HepG2 (cell line): ENCODE measurements around the gene VPS13D. TPM values are rescaled to one million over a fixed set of nuclear protein-coding genes. Genes with fewer than 3 reads are reported as not detected.
A peak's percentile ranks its signal among the peaks of the same experiment; 100 is the strongest.

ENCODE experiments used
- BCL6 ChIP-seq: IDR thresholded peaks from 2 replicates; pipeline ENCODE4 v1.6.1; 2016; ENCODE audit warnings: missing genetic modification reagents, missing compliant biosample characterization
- CBX1 ChIP-seq: IDR thresholded peaks from one replicate; pipeline ENCODE4 v1.6.1; 2016; ENCODE audit warnings: antibody characterized with exemption, low read depth
- CBX5 ChIP-seq: sonication (generic); formaldehyde crosslinking; IDR thresholded peaks from 2 replicates; pipeline ENCODE4 v1.4.0; 2020; ENCODE audit warnings: missing genetic modification reagents, borderline replicate concordance
- CREM ChIP-seq, 2 experiments: sonication (generic) in 1 of 2; formaldehyde crosslinking in 1 of 2; IDR thresholded peaks; 2 replicates each; pipeline versions ENCODE4 v1.4.0 to v1.6.1; 2016 to 2020; ENCODE audit warnings: antibody characterized with exemption in 1 of 2, mild to moderate bottlenecking in 1 of 2, missing genetic modification reagents in 1 of 2
- CSRNP2 ChIP-seq: sonication (generic); formaldehyde crosslinking; conservative IDR thresholded peaks from 2 replicates; pipeline ENCODE4 v1.8.0; 2022; ENCODE audit warnings: low read depth, missing genetic modification reagents
- ELF1 ChIP-seq: sonication (generic); formaldehyde crosslinking; IDR thresholded peaks from 2 replicates; pipeline ENCODE4 v1.4.0; 2020; ENCODE audit warnings: missing genetic modification reagents
- GATAD1 ChIP-seq: IDR thresholded peaks from 2 replicates; pipeline ENCODE4 v1.6.1; 2016; ENCODE audit warnings: missing genetic modification reagents, missing compliant biosample characterization
- HMG20A ChIP-seq: IDR thresholded peaks from 2 replicates; pipeline ENCODE4 v1.6.1; 2016; ENCODE audit warnings: borderline replicate concordance
- HOXA3 ChIP-seq: sonication (generic); formaldehyde crosslinking; IDR thresholded peaks from 2 replicates; pipeline ENCODE4 v1.5.0; 2020; ENCODE audit warnings: missing genetic modification reagents
- KAT7 ChIP-seq: IDR thresholded peaks from 2 replicates; pipeline ENCODE4 v1.6.1; 2018; ENCODE audit warnings: borderline replicate concordance, missing compliant biosample characterization
- KDM3A ChIP-seq: IDR thresholded peaks from 2 replicates; pipeline ENCODE4 v1.6.1; 2018; ENCODE audit warnings: low read depth, missing compliant biosample characterization
- LCORL ChIP-seq, 2 experiments: fragments of 450-650 bp in 1 of 2; sonication (generic) in 1 of 2; formaldehyde crosslinking in 1 of 2; IDR thresholded peaks; 2 replicates each; pipeline versions ENCODE4 v1.5.0 to v1.6.1; 2017 to 2020; ENCODE audit warnings: antibody characterized with exemption in 1 of 2, missing genetic modification reagents in 1 of 2
- NR2F6 ChIP-seq, 2 experiments: IDR thresholded peaks; 2 replicates each; pipeline ENCODE4 v1.6.1; 2016; ENCODE audit warnings: antibody characterized with exemption in 1 of 2, mild to moderate bottlenecking in 1 of 2
- RXRB ChIP-seq: IDR thresholded peaks from 2 replicates; pipeline ENCODE4 v1.6.1; 2016; ENCODE audit warnings: borderline replicate concordance, missing genetic modification reagents, missing compliant biosample characterization
- XRCC5 ChIP-seq: fragments of 200-400 bp; formaldehyde crosslinking; optimal IDR thresholded peaks from 2 replicates; pipeline ENCODE3; 2017; ENCODE audit warnings: mild to moderate bottlenecking, low read length
- ZMYM2 ChIP-seq: sonication (generic); formaldehyde crosslinking; IDR thresholded peaks from 2 replicates; pipeline ENCODE4 v1.8.0; 2022; ENCODE audit warnings: mild to moderate bottlenecking, missing genetic modification reagents
- ZNF281 ChIP-seq: sonication (generic); formaldehyde crosslinking; IDR thresholded peaks from 2 replicates; pipeline ENCODE4 v1.4.0; 2020; ENCODE audit warnings: missing genetic modification reagents, borderline replicate concordance
- ZNF350 ChIP-seq: sonication (generic); formaldehyde crosslinking; IDR thresholded peaks from 2 replicates; pipeline ENCODE4 v1.4.0; 2020; ENCODE audit warnings: mild to moderate bottlenecking, low read depth, missing genetic modification reagents, borderline replicate concordance
- ZNF687 ChIP-seq: sonication (generic); formaldehyde crosslinking; IDR thresholded peaks from 2 replicates; pipeline ENCODE4 v1.5.1; 2020; ENCODE audit warnings: mild to moderate bottlenecking, missing genetic modification reagents, moderate library complexity
- ZNF761 ChIP-seq: sonication (generic); formaldehyde crosslinking; conservative IDR thresholded peaks from 2 replicates; pipeline ENCODE4 v1.4.0; 2020; ENCODE audit warnings: mild to moderate bottlenecking, missing genetic modification reagents
- ZNF883 ChIP-seq: sonication (generic); formaldehyde crosslinking; IDR thresholded peaks from 2 replicates; pipeline ENCODE4 v1.5.1; 2020; ENCODE audit warnings: mild to moderate bottlenecking, missing genetic modification reagents; ENCODE audit errors: not compliant biosample characterization
- polyA plus RNA-seq, 8 experiments: library from polyadenylated mRNA; depleted of rRNA in 3 of 8; stranded (reverse) in 7 of 8; unstranded in 1 of 8; fragments of >200 nt; fragmentation: Illumina TruSeq in 4 of 8; extraction: Trizol in 4 of 8; gene quantifications; 2 replicates each; pipeline versions ENCODE4 v1.2.1 to v1.2.3, GENCODE V29; 2011 to 2016; ENCODE audit warnings: low read depth in 4 of 8, missing spikeins in 1 of 8, mixed read lengths in 1 of 8; ENCODE audit not compliant: insufficient read depth in 1 of 8
- total RNA-seq, 5 experiments: library from RNA; depleted of rRNA; stranded (reverse); fragments of >200 nt; fragmentation: Illumina TruSeq; extraction: Trizol; gene quantifications; 2 replicates each; pipeline ENCODE4 v1.2.3, GENCODE V29; 2016; ENCODE audit warnings: low read depth in 1 of 5

Gene VPS13D
- total and polyA plus RNA-seq, 2 of the 13 experiments (the other 11 are each of a cell fraction or from before 2014, with no cell fraction given), result 8.6 to 13.9 TPM

- TF ChIP-seq ZNF281 (CRISPR knock-in tag) (peak; percentile 14; the same call in 1 of the 2 replicates), ZNF883 (CRISPR knock-in tag) (no peak), CSRNP2 (CRISPR knock-in tag) (no peak), CREM (IDR thresholded peaks at IDR 0.05) (peak; percentile 66; the same call in 1 of the 2 replicates), CREM (CRISPR knock-in tag; IDR thresholded peaks at IDR 0.05) (no peak), HMG20A (CRISPR knock-in tag) (peak; percentile 70; the same call in 1 of the 2 replicates), ZNF350 (CRISPR knock-in tag) (peak; percentile 46; the same call in 1 of the 2 replicates), ZMYM2 (0 out of 2 replicates have a peak, but pooled peaks have one; percentile 31), ELF1 (0 out of 2 replicates have a peak, but pooled peaks have one; percentile 22), RXRB (peak; percentile 99), ZNF761 (CRISPR knock-in tag) (no peak), KAT7 (CRISPR knock-in tag) (0 out of 2 replicates have a peak, but pooled peaks have one; percentile 27), ZNF687 (CRISPR knock-in tag) (peak; percentile 69), LCORL (IDR thresholded peaks at IDR 0.05) (no peak), LCORL (CRISPR knock-in tag; IDR thresholded peaks at IDR 0.05) (peak; percentile 32), CBX1 (peak; percentile 22), GATAD1 (0 out of 2 replicates have a peak, but pooled peaks have one; percentile 26), CBX5 (CRISPR knock-in tag) (peak; percentile 80; the same call in 1 of the 2 replicates), XRCC5 (no peak), NR2F6 (IDR thresholded peaks at IDR 0.05) (peak; percentile 14; the same call in 1 of the 2 replicates), NR2F6 (CRISPR knock-in tag; IDR thresholded peaks at IDR 0.05) (peak; percentile 55), BCL6 (CRISPR knock-in tag) (peak; percentile 95), HOXA3 (peak; percentile 42; the same call in 1 of the 2 replicates), KDM3A (CRISPR knock-in tag) (0 out of 2 replicates have a peak, but pooled peaks have one; percentile 41)
Observed at GRCh38 chr1:12433323-12434053, 203.7 kb downstream of the VPS13D start (continued).
